Head of caudate nucleus (tissue), 42 donors: ENCODE data around the gene ACAA2.
"Not testable (repeated sequence)": the region's sequence is repeated elsewhere in the genome, so short reads cannot be mapped to it uniquely, and the experiment has no call there.

Source experiments
- DNase-seq, 42 donors: peaks; one replicate each; pipeline versions ENCODE4 v3.0.0 to v3.0.0-alpha.2; 2020 to 2021; ENCODE audit warnings: mixed read lengths in 7 of 42
- intact Hi-C: fragments of 100-400 bp; cut with DNase I; formaldehyde crosslinking; loops from one replicate; pipeline ENCODE4 v1.15.0; 2022

The ACAA2 gene

GRCh38 chr18:49788327-49788898 lies 24.9 kb downstream of the ACAA2 start:
- intact Hi-C loops: no loop called here
- no peak for DNase-seq

GRCh38 chr18:49786019-49786720 lies 27.2 kb downstream of the ACAA2 start:
- intact Hi-C loops: no loop called here
- DNase-seq: no peak

GRCh38 chr18:49784427-49785185 lies 28.7 kb downstream of the ACAA2 start:
- intact Hi-C loops: no loop called here
- no peak for DNase-seq

GRCh38 chr18:49783631-49784030 lies 29.7 kb downstream of the ACAA2 start:
- intact Hi-C loops, DNase-seq: not testable (repeated sequence)

- DNase-seq: no peak
- intact Hi-C loops: no loop called here
Observed at GRCh38 chr18:49778826-49779465, 34.4 kb downstream of the ACAA2 start.

- no peak for DNase-seq
- intact Hi-C loops: loop anchor here (10.0 kb wide), 1 partner anchor 64 kb away; no protein-coding TSS in a partner anchor
Observed at GRCh38 chr18:49769047-49769728, 44.1 kb downstream of the ACAA2 start.

- peak in 35 of 42 donors; percentile 18 to 68 (median 33) for DNase-seq
Observed at GRCh38 chr18:49768051-49768391, 45.3 kb downstream of the ACAA2 start.

GRCh38 chr18:49767111-49768050 lies 46.0 kb downstream of the ACAA2 start:
- intact Hi-C loops: loop anchor here (10.0 kb wide), 1 partner anchor 63 kb away; no protein-coding TSS in a partner anchor
- no peak for DNase-seq

More at GRCh38 chr18:49768051-49768391, 45.3 kb downstream of the ACAA2 start:
- intact Hi-C loops: loop anchor here (10.0 kb wide), 1 partner anchor 63 kb away; no protein-coding TSS in a partner anchor

GRCh38 chr18:49766646-49767045 lies 46.7 kb downstream of the ACAA2 start:
- intact Hi-C loops: loop anchor here (10.0 kb wide), 1 partner anchor 62 kb away; no protein-coding TSS in a partner anchor
- no peak for DNase-seq

- DNase-seq: no peak
- intact Hi-C loops: loop anchor here (10.0 kb wide), 1 partner anchor 59 kb away; no protein-coding TSS in a partner anchor
Observed at GRCh38 chr18:49764032-49764431, 49.3 kb downstream of the ACAA2 start.

GRCh38 chr18:49763590-49763989 lies 49.7 kb downstream of the ACAA2 start:
- intact Hi-C loops: loop anchor here (10.0 kb wide), 1 partner anchor 59 kb away; no protein-coding TSS in a partner anchor
- DNase-seq: no peak

- intact Hi-C loops: loop anchor here (10.0 kb wide), 1 partner anchor 58 kb away; no protein-coding TSS in a partner anchor
Observed at GRCh38 chr18:49762191-49763077, 50.9 kb downstream of the ACAA2 start.

GRCh38 chr18:49761771-49762170 lies 51.6 kb downstream of the ACAA2 start:
- intact Hi-C loops: loop anchor here (10.0 kb wide), 1 partner anchor 57 kb away; no protein-coding TSS in a partner anchor
- DNase-seq: no peak

More at GRCh38 chr18:49762191-49763077, 50.9 kb downstream of the ACAA2 start:
- peak in 1 of 42 donors; percentile 26 for DNase-seq

- intact Hi-C loops: no loop called here
- peak in 2 of 42 donors; percentile 15 to 24 for DNase-seq
Observed at GRCh38 chr18:49758263-49758610, 55.1 kb downstream of the ACAA2 start.

GRCh38 chr18:49757513-49758262 lies 55.6 kb downstream of the ACAA2 start:
- intact Hi-C loops: no loop called here
- DNase-seq: peak in 2 of 42 donors; percentile 11 to 29
